Fibroblast of lung (primary cell): ENCODE results near the gene ATP5PD.

Experiments
- CTCF ChIP-seq, 2 donors: IDR thresholded peaks in 1 of 2; conservative IDR thresholded peaks in 1 of 2; 1 replicate in 1 of 2; 2 replicates in 1 of 2; pipeline ENCODE4 v1.5.1; 2011 to 2012; ENCODE audit warnings: low read length in 2 of 2, control low read depth in 1 of 2, inconsistent platforms in 1 of 2, low read depth in 1 of 2, mild to moderate bottlenecking in 1 of 2
- EZH2 ChIP-seq: IDR thresholded peaks from 2 replicates; pipeline ENCODE4 v1.5.1; 2012; ENCODE audit warnings: low read length, control low read depth, mild to moderate bottlenecking; ENCODE audit errors: missing control alignments

DNA sequence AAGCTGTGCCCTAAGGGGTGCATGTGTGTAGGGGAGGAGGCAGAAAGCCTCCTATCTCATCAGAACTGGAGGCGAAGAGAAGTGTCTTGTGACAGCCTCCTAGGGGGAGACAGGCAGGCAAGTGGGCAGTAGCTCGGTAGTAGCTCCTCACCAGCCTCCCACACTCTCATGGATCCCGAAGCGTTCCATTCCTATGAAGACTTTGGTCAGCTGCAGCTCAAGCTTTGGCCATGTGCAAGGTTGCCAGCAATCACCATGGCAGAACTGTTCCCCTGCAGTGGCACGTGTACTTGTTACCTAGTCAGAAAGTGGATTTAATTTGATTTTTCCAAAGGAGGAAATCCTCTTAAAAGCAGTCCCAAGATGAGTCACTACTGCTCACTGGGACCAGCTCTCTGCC lies 27.6 kb downstream of the ATP5PD start:
- TF ChIP-seq CTCF (conservative IDR thresholded peaks at IDR 0.05 in 1 of 2, IDR thresholded peaks at IDR 0.05 in 1 of 2; ENCODE audit: low read depth in 1 of 2, low read length in 2 of 2) = no peak
- no peak for TF ChIP-seq EZH2
